ENCODE data around the gene HSPBAP1.
"Not testable (repeated sequence)": the region's sequence is repeated elsewhere in the genome, so short reads cannot be mapped to it uniquely, and the experiment has no call there.

Gene HSPBAP1

GRCh38 chr3:122732682-122733525 is 60.7 kb downstream of the HSPBAP1 start:
- DNase-seq: not testable (repeated sequence)

- DNase-seq: no peak
Measured at GRCh38 chr3:122730240-122730639, 63.4 kb downstream of the HSPBAP1 start.

- DNase-seq: no peak
Measured at GRCh38 chr3:122728756-122729514, 64.7 kb downstream of the HSPBAP1 start.

GRCh38 chr3:122728186-122728585 is 65.4 kb downstream of the HSPBAP1 start:
- DNase-seq: no peak

GRCh38 chr3:122727766-122728165 is 65.9 kb downstream of the HSPBAP1 start:
- no peak for DNase-seq

- DNase-seq: no peak
Measured at GRCh38 chr3:122727294-122727693, 66.3 kb downstream of the HSPBAP1 start.

GRCh38 chr3:122725106-122725505 is 68.5 kb downstream of the HSPBAP1 start:
- no peak for DNase-seq

GRCh38 chr3:122719273-122719921 is 74.2 kb downstream of the HSPBAP1 start:
- no peak for DNase-seq

GRCh38 chr3:122716667-122717066 is 77.0 kb downstream of the HSPBAP1 start:
- DNase-seq: no peak

- no peak for DNase-seq
Measured at GRCh38 chr3:122714273-122714672, 79.4 kb downstream of the HSPBAP1 start.

GRCh38 chr3:122710616-122711251 is 82.9 kb downstream of the HSPBAP1 start:
- DNase-seq: not testable (repeated sequence)

GRCh38 chr3:122705379-122705778 is 88.3 kb downstream of the HSPBAP1 start:
- no peak for DNase-seq

GRCh38 chr3:122700193-122700592 is 93.4 kb downstream of the HSPBAP1 start:
- no peak for DNase-seq

GRCh38 chr3:122697952-122698620 is 95.5 kb downstream of the HSPBAP1 start:
- DNase-seq: no peak

- DNase-seq: no peak
Measured at GRCh38 chr3:122695927-122696561, 97.6 kb downstream of the HSPBAP1 start.

GRCh38 chr3:122694966-122695365 is 98.7 kb downstream of the HSPBAP1 start:
- no peak for DNase-seq

- no peak for DNase-seq
Measured at GRCh38 chr3:122692674-122693073, 101.0 kb downstream of the HSPBAP1 start.

GRCh38 chr3:122691195-122691594 is 102.4 kb downstream of the HSPBAP1 start:
- DNase-seq: no peak

- DNase-seq: no peak
Measured at GRCh38 chr3:122690096-122690495, 103.5 kb downstream of the HSPBAP1 start.
